ENCODE data around the gene TMEM54.

DNA sequence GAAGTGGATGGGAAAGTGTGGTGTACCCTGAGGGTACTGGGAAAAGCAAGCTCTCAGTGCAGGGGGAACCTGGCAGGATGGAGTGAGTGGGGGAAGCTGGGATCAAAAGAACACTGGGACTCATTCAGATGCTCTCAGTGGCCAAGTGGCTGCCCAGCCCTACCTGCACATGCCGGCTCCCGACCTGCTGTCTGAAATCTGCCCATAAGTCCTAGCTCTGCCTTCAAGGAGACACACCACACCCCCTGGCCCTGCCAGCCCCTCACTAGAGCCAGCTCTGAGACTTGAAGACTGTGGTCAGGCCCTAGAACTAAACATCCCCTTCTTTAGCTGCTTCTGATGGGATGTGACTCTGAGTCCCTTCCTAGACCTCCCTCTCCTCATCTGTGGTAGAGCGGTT lies 2.2 kb downstream of the TMEM54 start:
- TF ChIP-seq EZH2phosphoT487 (IDR thresholded peaks at IDR 0.05; ENCODE audit: insufficient read depth, low read depth) = no peak
- TF ChIP-seq EZH2 (IDR thresholded peaks at IDR 0.05; ENCODE audit: insufficient read depth, poor library complexity, severe bottlenecking) = no peak
